Thyroid gland (tissue), 4 donors: ENCODE results near the gene LTB4R. TPM values are rescaled to one million over a fixed set of nuclear protein-coding genes. Genes with fewer than 3 reads are reported as not detected.

ENCODE experiments used
- DNase-seq, 2 donors: peaks; one replicate each; pipeline ENCODE4 v3.0.0-alpha.2; 2019
- H3K27ac ChIP-seq, 3 donors: fragments of 200-600 bp; sonication (generic); 1 replicate in 2 of 3; 2 replicates in 1 of 3; pipeline ENCODE4 v1.5.1; 2016 to 2019; ENCODE audit warnings: mild to moderate bottlenecking in 1 of 3, moderate library complexity in 1 of 3
- H3K27me3 ChIP-seq: fragments of 200-600 bp; sonication (generic); one replicate; pipeline ENCODE4 v1.5.1; 2019
- H3K36me3 ChIP-seq, 2 donors: fragments of 200-600 bp; sonication (generic); one replicate each; pipeline ENCODE4 v1.5.1; 2016 to 2019
- H3K4me1 ChIP-seq, 2 donors: fragments of 200-600 bp; sonication (generic); one replicate each; pipeline ENCODE4 v1.5.1; 2017 to 2019
- H3K4me3 ChIP-seq, 3 donors: fragments of 200-600 bp; sonication (generic); replicated peaks in 1 of 3; 1 replicate in 2 of 3; 2 replicates in 1 of 3; pipeline ENCODE4 v1.5.1; 2016; ENCODE audit warnings: mild to moderate bottlenecking in 1 of 3
- H3K9me3 ChIP-seq: fragments of 200-600 bp; sonication (generic); one replicate; pipeline ENCODE4 v1.5.1; 2017
- CTCF ChIP-seq, 6 experiments: fragments of 200-600 bp in 3 of 6; fragments of 450-650 bp in 3 of 6; sonication (generic) in 3 of 6; IDR thresholded peaks; one replicate each; pipeline ENCODE4 v1.5.1; 2016 to 2019; ENCODE audit warnings: antibody characterized with exemption in 6 of 6, mild to moderate bottlenecking in 2 of 6, inconsistent platforms in 1 of 6, moderate library complexity in 1 of 6
- POLR2A ChIP-seq, 2 donors: fragments of 450-650 bp; IDR thresholded peaks; one replicate each; pipeline ENCODE4 v1.6.1; 2017; ENCODE audit warnings: antibody characterized with exemption in 2 of 2, mild to moderate bottlenecking in 2 of 2, moderate library complexity in 1 of 2
- WGBS, 2 donors: methylation state at CpG; one replicate each; pipeline ENCODE4 v1.1.5; 2017; 5-methylcytosine and 5-hydroxymethylcytosine counted together
- intact Hi-C: fragments of 100-400 bp; cut with DNase I; formaldehyde crosslinking; loops from one replicate; pipeline ENCODE4 v1.15.1; 2023
- total RNA-seq, 4 donors: library from RNA; depleted of rRNA; stranded (reverse); fragments of >200 nt; gene quantifications; one replicate each; pipeline ENCODE4 v1.2.3, GENCODE V29; 2016

Gene LTB4R
- total RNA-seq, 4 donors from 2014 or later: 4.2 to 7.4 (median 4.3) TPM

- TF ChIP-seq CTCF (IDR thresholded peaks at IDR 0.05): no peak
- no peak for TF ChIP-seq POLR2A (IDR thresholded peaks at IDR 0.05)
These were observed 3.3 kb downstream of the LTB4R start for GRCh38 chr14:24314377-24315193.

DNA sequence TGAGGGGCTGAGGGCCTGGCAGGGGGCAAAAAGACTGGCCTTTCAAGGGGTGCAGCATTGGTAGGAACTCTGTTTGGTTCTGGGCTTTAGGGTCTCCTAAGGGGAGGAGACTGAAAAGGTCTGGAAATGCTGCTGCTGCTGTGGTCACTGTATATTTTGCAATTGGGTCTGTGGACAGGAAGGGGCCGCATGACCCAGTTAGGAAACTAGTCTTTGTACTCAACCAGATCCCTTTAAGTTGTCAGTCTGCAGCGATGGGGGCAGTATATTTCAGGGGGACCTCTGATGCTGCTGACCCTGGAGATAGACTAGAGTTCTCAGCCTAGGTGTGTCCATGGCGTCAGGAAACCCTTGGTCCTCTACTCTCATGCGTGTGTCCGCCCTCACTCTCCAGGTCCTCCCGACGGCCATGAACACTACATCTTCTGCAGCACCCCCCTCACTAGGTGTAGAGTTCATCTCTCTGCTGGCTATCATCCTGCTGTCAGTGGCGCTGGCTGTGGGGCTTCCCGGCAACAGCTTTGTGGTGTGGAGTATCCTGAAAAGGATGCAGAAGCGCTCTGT lies 4.0 kb downstream of the LTB4R start:
- Histone ChIP-seq H3K9me3 (no peaks in the 10 kb centered on the region), H3K4me3 (no peak overlapping the region), H3K4me1 (peaks cover 10 to 56% of the 10 kb centered on the region in 2 donors), H3K27me3 (no peaks in the 10 kb centered on the region), H3K27ac (peak overlapping the region in 2 of 3 donors; percentile 49 to 52), H3K36me3 (no peaks in the 10 kb centered on the region)
- DNase-seq: no peak
- intact Hi-C loops: no loop called here
- TF ChIP-seq CTCF (IDR thresholded peaks at IDR 0.05): no peak
- no peak for TF ChIP-seq POLR2A (IDR thresholded peaks at IDR 0.05)
- 83 to 94% methylated on average over 10 of the region's 10 CpGs for WGBS, 2 donors

More at GRCh38 chr14:24314377-24315193, 3.3 kb downstream of the LTB4R start:
- peak overlapping the region in 2 of 3 donors; percentile 10 to 52 for H3K27ac ChIP-seq
- H3K36me3 ChIP-seq: no peaks in the 10 kb centered on the region
- intact Hi-C loops: no loop called here
- H3K4me1 ChIP-seq: peaks cover 18 to 63% of the 10 kb centered on the region in 2 donors
- no peak overlapping the region for H3K4me3 ChIP-seq
- 78 to 81% methylated on average over 5 of the region's 5 CpGs for WGBS, 2 donors
- no peaks in the 10 kb centered on the region for H3K27me3 ChIP-seq
- no peak for DNase-seq
- H3K9me3 ChIP-seq: no peaks in the 10 kb centered on the region

DNA sequence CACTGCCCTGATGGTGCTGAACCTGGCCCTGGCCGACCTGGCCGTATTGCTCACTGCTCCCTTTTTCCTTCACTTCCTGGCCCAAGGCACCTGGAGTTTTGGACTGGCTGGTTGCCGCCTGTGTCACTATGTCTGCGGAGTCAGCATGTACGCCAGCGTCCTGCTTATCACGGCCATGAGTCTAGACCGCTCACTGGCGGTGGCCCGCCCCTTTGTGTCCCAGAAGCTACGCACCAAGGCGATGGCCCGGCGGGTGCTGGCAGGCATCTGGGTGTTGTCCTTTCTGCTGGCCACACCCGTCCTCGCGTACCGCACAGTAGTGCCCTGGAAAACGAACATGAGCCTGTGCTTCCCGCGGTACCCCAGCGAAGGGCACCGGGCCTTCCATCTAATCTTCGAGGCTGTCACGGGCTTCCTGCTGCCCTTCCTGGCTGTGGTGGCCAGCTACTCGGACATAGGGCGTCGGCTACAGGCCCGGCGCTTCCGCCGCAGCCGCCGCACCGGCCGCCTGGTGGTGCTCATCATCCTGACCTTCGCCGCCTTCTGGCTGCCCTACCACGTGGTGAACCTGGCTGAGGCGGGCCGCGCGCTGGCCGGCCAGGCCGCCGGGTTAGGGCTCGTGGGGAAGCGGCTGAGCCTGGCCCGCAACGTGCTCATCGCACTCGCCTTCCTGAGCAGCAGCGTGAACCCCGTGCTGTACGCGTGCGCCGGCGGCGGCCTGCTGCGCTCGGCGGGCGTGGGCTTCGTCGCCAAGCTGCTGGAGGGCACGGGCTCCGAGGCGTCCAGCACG lies 4.7 kb downstream of the LTB4R start:
- no peaks in the 10 kb centered on the region for H3K36me3 ChIP-seq
- DNase-seq: peak; percentile 52 to 56
- peaks cover 6 to 52% of the 10 kb centered on the region in 2 donors for H3K4me1 ChIP-seq
- H3K27me3 ChIP-seq: no peaks in the 10 kb centered on the region
- H3K27ac ChIP-seq: peak overlapping the region in 2 of 3 donors; percentile 49 to 52
- 57 to 75% methylated on average over 22 to 25 of the region's 70 CpGs for WGBS, 2 donors
- no peaks in the 10 kb centered on the region for H3K9me3 ChIP-seq
- TF ChIP-seq POLR2A (IDR thresholded peaks at IDR 0.05): no peak
- TF ChIP-seq CTCF (IDR thresholded peaks at IDR 0.05): peak in 2 of 6 experiments; percentile 9 to 13
- intact Hi-C loops: no loop called here
- H3K4me3 ChIP-seq: no peak overlapping the region

DNA sequence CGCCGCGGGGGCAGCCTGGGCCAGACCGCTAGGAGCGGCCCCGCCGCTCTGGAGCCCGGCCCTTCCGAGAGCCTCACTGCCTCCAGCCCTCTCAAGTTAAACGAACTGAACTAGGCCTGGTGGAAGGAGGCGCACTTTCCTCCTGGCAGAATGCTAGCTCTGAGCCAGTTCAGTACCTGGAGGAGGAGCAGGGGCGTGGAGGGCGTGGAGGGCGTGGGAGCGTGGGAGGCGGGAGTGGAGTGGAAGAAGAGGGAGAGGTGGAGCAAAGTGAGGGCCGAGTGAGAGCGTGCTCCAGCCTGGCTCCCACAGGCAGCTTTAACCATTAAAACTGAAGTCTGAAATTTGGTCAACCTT lies 5.3 kb downstream of the LTB4R start:
- peaks cover 6 to 46% of the 10 kb centered on the region in 2 donors for H3K4me1 ChIP-seq
- 41 to 55% methylated on average over 14 to 18 of the region's 18 CpGs for WGBS, 2 donors

More for the DNA sequence above, 5.3 kb downstream of the LTB4R start:
- Histone ChIP-seq H3K27ac (peak overlapping the region in 1 of 3 donors; percentile 49), H3K36me3 (no peaks in the 10 kb centered on the region), H3K9me3 (no peaks in the 10 kb centered on the region), H3K4me3 (no peak overlapping the region), H3K27me3 (no peaks in the 10 kb centered on the region)
- no peak for TF ChIP-seq POLR2A (IDR thresholded peaks at IDR 0.05)
- TF ChIP-seq CTCF (IDR thresholded peaks at IDR 0.05): no peak
- DNase-seq: no peak
- intact Hi-C loops: no loop called here
